Epithelial cell of esophagus (primary cell): ENCODE measurements around the gene DHX57.

Experiments
- DNase-seq: peaks from one replicate; pipeline ENCODE4 v3.0.0; 2010; ENCODE audit warnings: low read depth
- H3K4me3 ChIP-seq: 2 replicates; pipeline ENCODE4 v1.5.1; 2011; ENCODE audit warnings: mild to moderate bottlenecking, low read length, control low read depth
- CTCF ChIP-seq: IDR thresholded peaks from 2 replicates; pipeline ENCODE4 v1.5.1; 2011; ENCODE audit warnings: low read depth, mild to moderate bottlenecking, low read length, control low read depth, inconsistent platforms; ENCODE audit not compliant: insufficient read depth; ENCODE audit errors: missing control alignments

The DHX57 gene

GRCh38 chr2:38824906-38825305 is 50.8 kb downstream of the DHX57 start:
- no peak overlapping the region for H3K4me3 ChIP-seq
- TF ChIP-seq CTCF, result no peak
- no peak for DNase-seq

GRCh38 chr2:38823386-38823785 is 52.3 kb downstream of the DHX57 start:
- DNase-seq, result no peak
- no peak overlapping the region for H3K4me3 ChIP-seq
- no peak for TF ChIP-seq CTCF

GRCh38 chr2:38818565-38818964 is 57.2 kb downstream of the DHX57 start:
- no peak for TF ChIP-seq CTCF
- DNase-seq, result no peak
- H3K4me3 ChIP-seq, result no peak overlapping the region

GRCh38 chr2:38815936-38816335 is 59.8 kb downstream of the DHX57 start:
- DNase-seq, result no peak
- no peak for TF ChIP-seq CTCF
- no peak overlapping the region for H3K4me3 ChIP-seq

- H3K4me3 ChIP-seq, result no peak overlapping the region
- no peak for DNase-seq
- no peak for TF ChIP-seq CTCF
These were observed 65.2 kb downstream of the DHX57 start for GRCh38 chr2:38810488-38810887.

GRCh38 chr2:38808677-38809076 is 67.1 kb downstream of the DHX57 start:
- DNase-seq, result no peak
- H3K4me3 ChIP-seq, result no peak overlapping the region
- TF ChIP-seq CTCF, result no peak

GRCh38 chr2:38806733-38807059 is 69.0 kb downstream of the DHX57 start:
- no peak for TF ChIP-seq CTCF
- no peak overlapping the region for H3K4me3 ChIP-seq
- no peak for DNase-seq
